ENCODE results near the gene STN1.
"Not testable (repeated sequence)": the region's sequence is repeated elsewhere in the genome, so short reads cannot be mapped to it uniquely, and the experiment has no call there.

The STN1 gene

DNA sequence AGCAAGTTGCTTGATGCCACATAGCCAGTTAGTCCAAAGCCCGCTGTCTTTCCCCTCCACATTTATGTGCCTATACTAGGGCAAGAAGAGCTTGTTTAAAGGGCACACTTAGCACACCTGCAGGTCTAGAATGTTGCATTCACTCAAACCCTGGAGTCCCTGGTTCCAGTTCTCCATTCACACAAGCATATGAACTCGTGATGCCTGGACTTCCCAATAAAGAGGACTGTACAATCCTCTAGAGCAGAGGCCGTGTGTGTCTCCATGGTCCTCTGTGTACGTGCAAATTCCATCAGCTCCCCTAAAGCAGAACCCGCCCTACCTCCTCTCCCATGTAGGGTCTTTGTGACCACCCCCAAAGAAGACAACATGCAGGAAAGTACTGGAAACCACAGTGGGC, 59.6 kb downstream of the STN1 start:
- no peak for DNase-seq

DNA sequence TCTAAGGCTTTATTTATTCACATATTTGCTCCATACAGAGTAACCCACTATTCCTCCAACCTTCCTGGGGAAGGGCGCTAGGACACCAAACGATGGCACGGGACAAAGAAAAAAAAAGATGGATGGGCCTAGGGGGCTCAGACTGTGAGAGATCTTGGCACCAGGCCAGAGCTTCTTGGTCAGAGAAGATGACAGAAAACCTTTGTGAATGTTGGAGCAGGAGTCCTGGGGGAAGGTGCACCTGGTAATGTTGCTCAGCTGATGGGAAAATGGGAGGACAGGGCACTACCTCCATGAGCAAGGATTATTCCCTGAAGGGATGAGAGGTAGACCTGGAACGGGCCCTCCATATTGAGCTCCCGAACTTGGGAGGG, 61.2 kb downstream of the STN1 start:
- no peak for DNase-seq

DNA sequence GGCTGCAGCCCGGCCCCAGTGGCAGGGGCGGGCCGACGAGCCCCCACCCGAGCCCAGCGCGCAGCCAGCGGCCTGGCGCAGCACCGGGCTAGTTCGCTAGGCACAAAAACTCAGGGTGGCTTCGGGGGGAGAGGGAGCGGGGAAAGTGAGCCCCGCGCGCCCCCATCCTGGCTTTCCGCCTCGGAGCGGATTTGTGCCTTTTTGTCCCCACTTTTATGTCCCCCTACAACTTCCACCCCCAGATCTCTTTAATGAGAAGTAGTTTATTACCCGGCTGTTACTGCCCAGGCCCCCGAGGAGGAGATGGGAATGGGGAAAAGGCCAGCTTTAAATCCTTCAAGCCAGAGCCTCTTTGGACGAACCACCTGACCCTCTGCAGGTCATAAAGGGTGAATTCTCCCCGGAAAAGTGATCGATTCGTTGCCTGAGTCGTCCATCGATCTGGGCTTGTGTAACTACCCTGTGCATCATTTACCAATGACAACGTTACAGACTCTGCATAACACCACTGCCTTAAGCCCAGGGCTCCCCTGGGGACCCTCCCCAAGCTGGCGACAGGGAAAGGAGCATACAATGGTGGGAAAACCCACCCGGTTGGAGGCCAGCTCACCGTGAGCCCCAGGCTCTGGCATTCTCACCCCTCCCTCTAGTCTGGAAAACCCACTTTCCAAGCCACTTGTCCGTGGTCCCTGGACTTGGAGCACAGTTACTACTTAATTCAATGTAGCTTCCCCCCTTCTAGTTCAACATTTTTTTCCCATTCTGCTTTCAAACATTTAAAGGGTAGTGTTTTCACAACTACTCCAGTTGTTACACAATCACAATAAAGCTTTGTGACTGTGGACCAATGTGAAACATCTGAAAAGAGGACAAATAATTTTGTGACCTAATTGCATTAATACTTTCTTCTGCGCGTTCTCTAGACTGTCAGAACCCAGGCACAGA, 61.9 kb downstream of the STN1 start:
- no peak for DNase-seq

DNA sequence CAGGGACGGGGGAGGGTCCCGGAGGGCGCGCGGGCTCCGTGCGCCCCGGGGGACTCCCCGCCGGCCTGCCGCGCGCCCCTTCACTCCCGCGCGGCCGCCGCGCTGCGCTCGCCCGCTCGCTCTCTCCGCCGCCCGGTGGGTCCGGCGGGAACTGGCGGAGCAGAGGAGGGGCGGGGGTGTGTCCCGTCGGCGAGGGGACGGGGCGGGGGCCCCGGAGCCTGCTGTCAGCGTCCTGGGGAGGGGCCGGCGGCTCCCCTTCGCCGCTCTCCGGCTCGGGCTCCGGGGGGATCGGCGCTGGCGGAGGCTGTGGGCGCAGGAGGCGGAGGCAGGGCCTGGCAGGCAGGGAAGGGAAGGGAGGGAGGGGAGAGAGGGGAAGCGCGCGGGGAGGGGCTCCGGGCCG, 62.6 kb downstream of the STN1 start, which contains the start of gene SH3PXD2A:
Gene SH3PXD2A (minus strand): TSS at position 153 of the 400 bp plus-strand sequence. CDS start 310 bp downstream, outside the sequence.
- no peak for DNase-seq

DNA sequence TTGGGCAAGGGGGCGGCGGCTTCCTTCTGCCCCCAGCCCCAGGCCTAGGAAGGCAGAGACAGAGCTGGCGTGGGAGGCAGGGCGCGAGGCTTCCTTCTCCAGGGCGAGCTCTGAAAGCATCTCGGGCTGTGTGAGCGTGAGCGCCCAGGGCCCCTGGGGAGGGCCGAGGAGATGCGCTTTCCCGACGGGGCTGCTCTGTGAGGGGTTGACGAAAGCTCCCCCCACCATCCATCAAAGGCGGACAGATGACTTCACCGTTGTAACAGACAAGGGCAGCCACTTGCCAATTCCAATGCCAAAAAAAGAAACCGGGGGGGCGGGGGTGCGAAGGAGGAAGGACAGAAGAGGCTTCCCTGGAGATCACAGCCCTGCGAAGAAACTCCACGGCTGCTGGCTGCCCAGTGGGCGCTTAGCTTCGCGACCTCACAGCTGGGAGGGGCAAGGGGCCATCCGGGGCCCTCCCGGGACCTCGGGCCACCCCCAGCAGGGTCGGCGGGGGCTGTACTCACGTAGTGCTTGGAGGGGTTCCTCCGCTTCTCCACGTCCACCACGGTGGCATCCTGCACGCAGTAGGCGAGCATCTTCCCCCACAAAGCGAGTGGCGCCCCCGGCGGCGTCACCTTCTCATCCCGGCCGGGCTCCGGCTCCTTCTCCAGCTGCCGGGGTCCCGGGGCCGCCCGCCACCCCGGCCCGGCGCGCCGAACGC, 63.1 kb downstream of the STN1 start:
- DNase-seq: no peak

DNA sequence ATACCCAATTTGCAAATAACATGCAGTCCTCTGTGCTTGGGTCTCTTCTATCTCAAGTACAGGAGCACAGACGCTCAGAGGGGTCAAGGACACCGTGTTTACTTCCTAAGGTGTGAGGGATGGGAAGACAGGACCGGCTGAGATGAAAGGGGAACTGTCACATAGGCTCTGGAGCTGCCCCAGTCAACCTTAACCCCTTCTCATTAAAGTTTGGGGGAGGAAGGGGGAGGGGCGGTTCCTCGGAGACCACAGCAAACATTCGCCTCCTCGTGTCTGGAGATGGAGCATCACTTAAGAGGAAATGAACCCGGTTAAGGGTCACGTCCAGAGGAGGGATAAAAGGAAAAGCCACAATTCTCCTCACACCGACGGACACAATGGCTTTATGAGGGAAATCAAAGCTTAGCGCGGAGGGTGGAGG, 63.7 kb downstream of the STN1 start:
- no peak for DNase-seq

DNA sequence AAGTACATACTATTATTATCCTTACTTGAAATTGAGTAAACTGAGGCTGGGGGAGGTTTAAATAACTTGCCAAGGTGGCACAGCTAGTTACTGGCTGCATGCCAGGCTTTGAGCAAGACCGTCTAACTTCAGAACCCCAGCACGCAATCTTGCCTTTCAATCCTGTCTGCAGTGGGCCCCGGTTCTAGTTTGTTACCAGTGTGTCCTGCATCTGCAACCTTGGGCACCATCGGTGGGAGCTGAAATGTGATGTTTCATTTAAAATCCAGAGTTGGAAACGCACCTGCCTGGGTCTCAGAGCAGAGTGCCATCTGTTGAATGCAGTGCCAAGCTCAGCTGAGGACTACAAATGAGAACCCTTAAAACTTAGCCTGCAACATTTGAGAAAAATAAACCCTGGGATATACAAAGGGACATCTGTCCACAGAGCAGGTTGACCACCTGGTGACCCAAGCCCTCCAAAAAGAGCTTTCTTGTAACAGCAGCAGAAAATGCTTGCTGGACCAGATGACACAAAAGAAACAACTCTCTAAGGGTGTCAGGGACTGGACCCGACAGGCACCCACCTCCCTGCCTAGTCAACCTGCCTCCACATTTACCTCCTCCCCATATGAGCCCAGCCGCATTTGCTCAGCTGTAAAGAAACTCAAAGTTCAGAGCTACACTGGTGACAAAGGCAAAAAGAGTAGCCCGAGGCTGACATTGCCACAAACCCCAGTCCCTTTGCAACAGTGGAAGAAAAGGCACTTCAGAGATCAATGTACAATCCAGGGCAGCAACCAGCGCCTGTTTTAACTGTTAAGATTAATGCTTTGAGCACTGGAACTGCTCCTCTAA, 64.3 kb downstream of the STN1 start:
- DNase-seq: no peak

DNA sequence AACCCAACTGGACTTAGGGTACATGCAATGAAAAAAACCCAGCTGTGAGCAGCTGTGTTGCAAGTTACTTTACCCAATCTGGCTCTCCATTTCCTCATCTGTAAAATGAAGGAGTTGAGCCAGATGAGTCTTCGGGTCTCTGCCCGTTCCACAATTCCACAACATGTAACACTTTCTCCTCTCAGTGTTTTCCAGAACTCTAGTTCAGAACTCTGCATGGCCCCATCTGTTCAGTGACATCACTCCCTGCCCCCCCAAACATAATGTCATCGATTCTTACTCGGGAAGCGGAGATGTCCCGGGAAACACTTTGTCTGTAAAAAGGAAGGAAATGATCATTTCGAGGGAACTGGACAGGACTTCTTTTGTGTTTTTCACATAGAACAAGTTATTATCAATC, 65.1 kb downstream of the STN1 start:
- no peak for DNase-seq

DNA sequence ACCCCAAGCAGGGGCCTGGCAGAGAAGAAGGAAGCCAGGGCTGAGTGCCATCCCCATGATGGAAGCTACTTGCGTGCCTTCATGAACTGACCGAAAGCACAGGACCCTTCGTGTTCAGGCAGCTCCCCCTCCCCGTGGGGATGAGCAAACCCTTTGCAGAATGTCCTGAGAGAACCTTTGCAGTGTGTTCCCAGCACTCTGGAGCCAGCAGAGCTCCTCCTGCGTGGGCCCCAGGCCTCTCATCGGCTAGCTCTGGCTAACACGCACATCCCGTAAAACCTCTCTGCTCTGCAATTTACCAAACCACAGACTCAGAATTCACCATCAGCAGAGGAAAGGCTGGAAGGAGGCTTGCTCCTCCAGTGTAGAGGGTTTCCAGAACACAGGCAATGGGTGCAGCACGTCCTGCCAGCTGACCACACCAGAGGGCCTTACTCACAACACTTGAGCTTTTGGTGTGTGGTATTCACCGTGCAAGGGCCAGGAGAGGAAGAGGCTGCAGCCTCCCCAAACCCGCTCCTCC, 65.7 kb downstream of the STN1 start:
- DNase-seq: no peak

DNA sequence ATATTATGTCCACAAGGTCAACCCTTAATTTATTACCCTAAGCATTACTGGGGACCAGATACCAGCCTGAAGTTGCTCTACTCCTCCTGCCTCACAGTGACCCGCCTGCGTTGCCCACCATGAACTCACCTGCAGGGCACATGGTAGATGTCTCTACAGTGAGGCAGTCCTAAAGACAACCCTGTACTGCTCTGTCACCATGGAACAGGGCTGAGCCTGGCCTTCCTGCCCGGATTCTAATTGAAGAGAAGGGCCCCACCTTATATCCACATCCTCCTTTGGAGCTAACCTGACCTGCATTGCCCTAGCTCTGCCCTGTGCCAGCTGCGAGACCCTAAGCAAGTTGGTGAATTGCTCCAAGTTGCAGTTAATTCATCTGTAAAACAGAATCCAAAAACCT, 66.7 kb downstream of the STN1 start:
- DNase-seq: no peak

DNA sequence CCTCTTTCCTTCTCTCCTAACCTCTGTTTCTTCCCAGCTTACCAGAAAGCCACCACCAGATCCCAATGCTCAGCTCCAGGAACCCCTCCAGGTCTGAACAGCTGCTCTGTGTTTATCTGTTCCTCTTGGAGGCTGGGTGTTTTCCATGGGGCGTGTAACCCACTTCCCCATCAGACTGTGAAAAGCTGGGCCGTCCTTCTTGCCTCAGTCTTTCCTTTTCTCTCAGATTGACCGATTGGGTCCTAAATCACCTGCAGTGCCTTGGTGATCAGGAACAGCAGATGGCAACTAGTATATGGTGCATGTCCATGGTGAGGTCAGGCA, 67.5 kb downstream of the STN1 start:
- no peak for DNase-seq

DNA sequence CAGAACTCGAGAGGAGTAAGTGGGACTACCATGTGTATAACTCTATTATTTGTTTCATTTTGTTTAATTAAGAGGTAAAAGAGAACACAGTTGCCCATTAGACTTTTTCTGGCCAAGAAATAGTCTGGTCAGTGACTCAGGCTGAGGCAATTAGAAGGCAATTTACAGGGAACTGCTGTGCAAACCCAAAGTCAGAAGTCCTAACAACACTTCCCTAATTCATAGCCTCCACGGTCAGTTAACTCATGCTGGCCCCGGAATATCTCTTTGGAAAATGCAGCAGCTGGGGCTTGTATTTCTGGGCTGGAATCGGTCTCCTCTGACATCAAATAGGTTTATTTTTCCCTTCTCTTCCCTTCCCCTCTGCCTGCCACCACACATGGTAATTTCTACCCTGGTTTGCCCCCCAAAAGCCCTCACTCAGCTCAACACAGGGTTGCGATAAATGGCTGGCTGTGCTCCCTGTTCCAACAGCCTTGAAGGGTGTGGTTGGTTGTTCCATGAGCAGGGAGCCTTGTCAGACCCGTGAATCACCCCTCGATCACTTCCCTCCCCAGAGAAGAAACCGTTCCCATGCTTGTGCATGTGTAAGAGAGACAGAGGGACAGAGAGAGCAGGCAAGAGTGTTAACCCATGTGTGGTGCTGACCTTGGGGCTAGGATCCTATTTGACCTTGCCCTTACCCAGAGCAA, 68.0 kb downstream of the STN1 start:
- DNase-seq: no peak

DNA sequence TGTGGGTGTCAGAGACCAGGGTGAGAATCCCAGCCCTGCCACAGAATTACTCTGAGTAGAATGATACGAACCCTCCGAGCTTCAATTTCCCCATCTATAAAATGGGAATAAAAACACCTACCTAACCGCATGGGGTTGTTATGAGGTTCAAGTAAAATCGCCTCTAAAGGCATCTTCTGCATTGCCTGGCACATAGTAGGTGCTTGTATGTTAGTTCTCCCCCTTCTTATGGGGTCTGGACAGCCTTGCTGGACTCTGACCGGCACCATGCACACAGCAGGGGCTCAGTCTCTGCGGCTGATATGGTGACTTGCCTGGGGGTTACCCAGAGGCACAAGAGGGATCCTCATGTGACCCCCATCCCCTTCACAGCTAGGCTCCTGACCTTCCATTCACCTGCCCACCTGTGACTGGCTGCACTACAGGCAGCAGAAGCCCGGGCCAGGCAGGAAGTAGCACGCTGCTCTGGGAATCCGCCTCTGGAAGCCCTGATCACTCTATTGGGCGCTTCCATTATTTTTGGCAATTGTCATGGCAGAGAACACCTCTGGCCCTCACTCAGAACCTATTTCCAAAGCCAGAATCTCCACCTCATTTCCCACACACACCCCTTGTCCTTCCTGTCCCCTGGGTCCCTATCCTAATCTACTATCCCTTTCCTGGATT, 68.6 kb downstream of the STN1 start:
- DNase-seq: no peak

DNA sequence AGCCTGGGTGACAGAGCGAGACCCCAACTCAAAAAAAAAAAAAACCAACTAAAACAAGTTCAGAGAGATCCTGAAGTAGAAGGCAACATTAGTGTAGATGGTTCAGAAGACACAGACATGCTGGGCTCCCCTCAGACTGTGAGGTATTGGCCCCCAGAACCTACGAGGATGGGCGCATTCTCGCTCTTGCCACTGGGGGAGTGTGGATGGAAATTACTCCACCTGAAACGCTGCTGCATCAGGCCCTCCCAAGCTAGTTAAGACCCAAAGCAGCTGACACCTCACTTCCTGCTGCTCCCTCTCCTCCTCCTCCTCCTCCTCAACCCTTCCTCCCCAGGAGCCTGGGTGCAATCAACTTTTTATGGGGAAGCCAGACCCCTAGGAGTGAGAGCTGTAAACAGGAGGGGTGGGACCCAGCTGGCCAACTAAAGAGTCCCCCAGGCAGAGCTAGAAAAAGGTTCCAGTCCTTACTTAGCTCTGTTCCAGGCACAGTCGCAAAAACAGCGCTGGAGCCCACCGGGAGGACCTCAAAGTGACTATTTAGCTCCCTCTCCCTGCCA, 70.0 kb downstream of the STN1 start:
- DNase-seq: peak; percentile 12

DNA sequence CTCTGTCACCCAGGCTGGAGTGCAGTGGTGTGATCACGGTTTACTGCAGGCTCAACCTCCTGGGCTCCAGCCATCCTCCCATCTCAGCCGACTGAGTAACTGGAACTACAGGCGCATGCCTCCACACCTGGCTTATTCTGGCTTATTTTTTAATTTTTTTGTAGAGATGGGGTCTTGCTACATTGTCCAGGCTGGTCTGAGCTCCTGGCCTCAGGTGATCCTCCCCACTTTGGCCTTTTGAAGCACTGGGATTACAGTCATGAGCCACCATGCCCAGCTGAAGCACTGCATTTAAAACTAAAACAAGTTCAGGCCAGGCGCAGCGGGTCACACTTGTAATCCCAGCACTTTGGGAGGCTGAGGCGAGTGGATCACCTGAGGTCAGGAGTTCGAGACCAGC, 70.6 kb downstream of the STN1 start:
- DNase-seq: no peak

DNA sequence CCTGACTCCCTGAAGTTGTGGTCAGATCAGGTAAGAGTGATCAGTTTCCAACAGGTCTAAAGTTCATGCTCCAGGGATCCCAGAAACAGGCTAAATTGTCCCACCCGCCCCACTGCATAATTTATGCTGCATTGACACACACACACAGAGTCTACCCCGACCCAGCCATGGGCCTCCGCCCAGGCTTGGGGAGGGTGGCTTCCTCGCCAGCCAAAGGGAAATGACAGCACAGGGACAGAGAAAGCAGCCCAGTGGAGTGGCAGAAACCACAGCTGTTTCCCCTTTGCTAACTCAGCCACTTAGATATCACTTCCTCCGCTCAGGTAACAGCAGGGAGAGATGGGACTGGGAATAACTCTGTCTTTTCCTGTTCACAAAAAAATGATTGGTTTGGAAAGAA, 72.0 kb downstream of the STN1 start:
- no peak for DNase-seq

DNA sequence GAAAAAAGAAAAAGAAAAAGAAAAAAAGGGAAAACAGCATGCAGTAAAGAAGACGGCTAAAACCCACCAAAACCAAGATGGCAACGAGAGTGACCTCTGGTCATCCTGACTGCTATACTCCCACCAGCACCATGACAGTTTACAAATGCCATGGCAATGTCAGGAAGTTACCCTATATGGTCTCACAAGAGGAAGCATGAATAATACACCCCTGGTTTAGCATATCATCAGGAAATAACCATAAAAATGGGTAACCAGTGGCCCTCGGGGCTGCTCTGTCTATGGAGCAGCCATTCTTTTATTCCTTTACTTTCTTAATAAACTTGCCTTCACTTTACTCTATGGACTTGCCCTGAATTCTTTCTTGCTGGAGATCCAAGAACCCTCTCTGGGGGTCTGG, 72.6 kb downstream of the STN1 start:
- DNase-seq: not testable (repeated sequence)

DNA sequence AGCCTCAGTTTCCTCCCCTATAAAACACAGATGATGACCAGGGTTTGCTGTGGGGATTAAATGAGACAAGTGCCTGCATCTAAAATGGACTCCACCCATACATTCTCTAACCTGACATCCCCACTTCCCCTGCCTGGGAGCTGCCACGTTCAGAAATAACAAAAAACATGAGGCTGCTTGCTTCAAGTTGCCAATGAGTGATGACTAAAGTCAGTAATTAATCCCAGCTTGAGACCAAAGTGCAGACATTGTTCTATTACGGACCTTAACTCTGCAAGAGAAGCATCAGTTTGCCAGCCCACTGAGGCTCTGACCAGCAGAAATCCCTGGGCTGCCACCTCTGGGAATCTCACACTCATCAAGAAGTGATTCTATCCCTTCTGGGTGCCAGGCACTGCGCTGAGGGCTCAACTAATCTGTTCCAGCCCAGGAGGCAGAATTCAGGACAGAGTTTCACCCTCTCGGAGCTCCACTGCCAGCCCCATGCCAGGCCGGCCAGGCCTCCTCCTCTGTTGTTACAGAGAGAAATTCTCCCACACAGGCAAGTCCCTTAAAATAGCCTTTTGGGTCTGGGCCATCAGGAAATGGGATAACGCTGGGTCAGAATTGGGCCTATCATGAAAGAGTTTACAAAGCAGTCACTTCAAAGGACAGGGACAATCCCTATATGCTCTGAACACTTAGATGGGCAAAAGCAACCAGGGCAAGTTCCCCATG, 74.0 kb downstream of the STN1 start:
- no peak for DNase-seq

DNA sequence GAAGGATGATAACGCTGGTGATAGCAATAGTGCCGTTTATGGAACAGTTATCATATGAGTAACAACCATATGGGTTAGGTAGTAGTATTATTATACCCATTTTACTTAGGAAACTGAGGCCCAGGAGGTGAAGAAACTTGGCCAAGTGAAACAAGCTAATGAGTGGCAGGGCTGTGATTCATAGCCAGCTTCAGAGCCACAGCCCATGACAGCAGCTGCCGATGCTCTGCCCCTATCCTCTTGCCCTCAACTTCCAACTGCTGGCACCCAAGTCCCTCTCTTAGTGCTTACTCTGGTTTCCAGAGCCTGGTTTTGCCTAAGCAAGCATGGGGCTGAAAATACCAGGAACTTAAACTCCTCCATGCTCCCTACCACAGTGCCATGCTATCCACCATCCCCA, 74.9 kb downstream of the STN1 start:
- no peak for DNase-seq

DNA sequence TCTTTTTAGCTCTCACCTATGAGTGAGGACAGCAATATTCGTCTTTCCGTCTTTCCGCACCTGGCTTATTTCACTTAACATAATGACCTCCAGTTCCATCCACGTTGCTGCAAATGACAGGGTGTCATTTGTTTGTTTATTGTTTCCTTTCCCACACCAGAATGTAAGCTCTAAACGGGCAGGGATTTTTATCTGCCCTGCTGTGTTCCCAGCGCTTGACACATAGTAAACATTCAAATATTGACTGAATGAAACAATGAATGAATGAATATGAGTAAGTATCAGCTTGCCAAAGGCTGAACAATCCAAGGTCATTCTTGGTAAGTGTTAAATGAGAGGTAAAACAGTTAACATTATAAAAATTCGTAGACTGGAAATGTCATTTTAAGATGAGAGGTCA, 75.4 kb downstream of the STN1 start:
- DNase-seq: no peak

DNA sequence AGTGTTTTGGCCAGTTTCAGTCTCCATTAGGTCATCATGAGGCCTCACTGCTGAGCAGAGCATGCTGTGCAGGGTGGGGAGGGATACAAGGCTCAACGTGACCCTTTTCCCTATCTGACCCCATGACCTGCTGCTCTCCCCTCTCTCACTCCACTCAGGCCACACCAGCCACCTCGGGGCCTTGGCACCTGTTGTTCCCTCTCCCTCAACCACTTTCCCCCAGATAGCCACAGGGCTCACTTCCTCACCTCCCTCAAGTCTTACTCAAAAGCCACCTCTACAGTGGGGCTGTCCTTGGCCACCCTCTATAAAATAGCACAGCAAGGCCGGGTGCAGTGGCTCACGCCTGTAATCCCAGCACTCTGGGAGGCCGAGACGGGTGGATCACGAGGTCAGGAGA, 76.5 kb downstream of the STN1 start:
- DNase-seq: no peak
